ENCODE data around the gene STT3B.

DNA sequence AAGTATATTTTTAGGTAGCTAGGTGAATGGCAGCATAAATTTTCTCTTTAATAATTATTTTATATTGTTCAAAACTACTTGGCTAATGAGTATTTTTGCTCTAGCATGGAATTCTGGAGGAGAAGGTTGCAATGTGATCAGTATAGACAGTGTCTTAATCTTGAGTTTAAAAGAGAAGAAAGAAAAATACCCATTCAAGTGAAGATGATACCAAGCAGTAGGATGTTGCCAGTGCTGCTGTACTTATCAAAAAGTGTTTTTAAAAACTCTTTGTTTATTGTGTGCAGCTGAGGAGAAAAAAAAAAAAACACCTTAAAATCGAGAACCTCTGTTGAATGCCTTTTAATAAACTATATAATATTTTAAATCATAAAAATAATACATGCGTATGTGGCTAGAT is 47.9 kb downstream of the STT3B start:
- TF ChIP-seq, protein P1, sequence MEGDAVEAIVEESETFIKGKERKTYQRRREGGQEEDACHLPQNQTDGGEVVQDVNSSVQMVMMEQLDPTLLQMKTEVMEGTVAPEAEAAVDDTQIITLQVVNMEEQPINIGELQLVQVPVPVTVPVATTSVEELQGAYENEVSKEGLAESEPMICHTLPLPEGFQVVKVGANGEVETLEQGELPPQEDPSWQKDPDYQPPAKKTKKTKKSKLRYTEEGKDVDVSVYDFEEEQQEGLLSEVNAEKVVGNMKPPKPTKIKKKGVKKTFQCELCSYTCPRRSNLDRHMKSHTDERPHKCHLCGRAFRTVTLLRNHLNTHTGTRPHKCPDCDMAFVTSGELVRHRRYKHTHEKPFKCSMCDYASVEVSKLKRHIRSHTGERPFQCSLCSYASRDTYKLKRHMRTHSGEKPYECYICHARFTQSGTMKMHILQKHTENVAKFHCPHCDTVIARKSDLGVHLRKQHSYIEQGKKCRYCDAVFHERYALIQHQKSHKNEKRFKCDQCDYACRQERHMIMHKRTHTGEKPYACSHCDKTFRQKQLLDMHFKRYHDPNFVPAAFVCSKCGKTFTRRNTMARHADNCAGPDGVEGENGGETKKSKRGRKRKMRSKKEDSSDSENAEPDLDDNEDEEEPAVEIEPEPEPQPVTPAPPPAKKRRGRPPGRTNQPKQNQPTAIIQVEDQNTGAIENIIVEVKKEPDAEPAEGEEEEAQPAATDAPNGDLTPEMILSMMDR (conservative IDR thresholded peaks at IDR 0.05; ENCODE audit: low read depth, low read length), result no peak
- TF ChIP-seq BHLHE40 (IDR thresholded peaks at IDR 0.05; ENCODE audit: low read depth, low read length) (no peak), POLR2A (IDR thresholded peaks at IDR 0.05; ENCODE audit: low read depth, low read length) (no peak), RAD21 (IDR thresholded peaks at IDR 0.05; ENCODE audit: low read length) (no peak), MAFK (IDR thresholded peaks at IDR 0.05; ENCODE audit: low read depth, low read length) (no peak), NFE2L2 (IDR thresholded peaks at IDR 0.05; ENCODE audit: low read depth, low read length) (no peak), MXI1 (IDR thresholded peaks at IDR 0.05; ENCODE audit: borderline replicate concordance, low read depth, low read length) (no peak), MAZ (IDR thresholded peaks at IDR 0.05; ENCODE audit: borderline replicate concordance, low read depth, low read length) (no peak), RCOR1 (IDR thresholded peaks at IDR 0.05; ENCODE audit: insufficient replicate concordance, low read length) (no peak), SMC3 (IDR thresholded peaks at IDR 0.05; ENCODE audit: low read depth, low read length) (no peak), CEBPB (IDR thresholded peaks at IDR 0.05; ENCODE audit: low read depth, low read length) (no peak), RFX5 (IDR thresholded peaks at IDR 0.05; ENCODE audit: low read depth, low read length) (no peak), FOS (IDR thresholded peaks at IDR 0.05; ENCODE audit: low read depth, low read length) (no peak)
- TF ChIP-seq, protein P2, sequence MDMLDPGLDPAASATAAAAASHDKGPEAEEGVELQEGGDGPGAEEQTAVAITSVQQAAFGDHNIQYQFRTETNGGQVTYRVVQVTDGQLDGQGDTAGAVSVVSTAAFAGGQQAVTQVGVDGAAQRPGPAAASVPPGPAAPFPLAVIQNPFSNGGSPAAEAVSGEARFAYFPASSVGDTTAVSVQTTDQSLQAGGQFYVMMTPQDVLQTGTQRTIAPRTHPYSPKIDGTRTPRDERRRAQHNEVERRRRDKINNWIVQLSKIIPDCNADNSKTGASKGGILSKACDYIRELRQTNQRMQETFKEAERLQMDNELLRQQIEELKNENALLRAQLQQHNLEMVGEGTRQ (IDR thresholded peaks at IDR 0.05; ENCODE audit: low read depth, low read length), result no peak
